GM10248 (cell line): ENCODE data around the gene TMEM219.

Experiments
- CTCF ChIA-PET: fragments of 300-600 bp; sonication (Branson Sonifier 250); formaldehyde crosslinking; extraction: SDS; loops from one replicate; lab custom pipeline; 2021; ENCODE audit warnings: antibody characterized with exemption; lab: Yijun Ruan, JAX
- POLR2A ChIA-PET: fragments of 350-650 bp; sonication (Branson Sonifier 250); formaldehyde crosslinking; extraction: SDS; loops from one replicate; lab custom pipeline; 2020; ENCODE audit warnings: antibody characterized with exemption; lab: Yijun Ruan, JAX
- DNase-seq: peaks from one replicate; pipeline ENCODE4 v3.0.0; 2012; ENCODE audit errors: extremely low spot score
- CTCF ChIP-seq: IDR thresholded peaks from 2 replicates; pipeline ENCODE4 v1.5.1; 2012; ENCODE audit warnings: mild to moderate bottlenecking, low read depth; ENCODE audit errors: extremely low read depth, missing control alignments, control extremely low read depth

The TMEM219 gene

GRCh38 chr16:29993191-29993902 lies 31.5 kb downstream of the TMEM219 start:
- DNase-seq = no peak
- ChIA-PET CTCF (interaction anchor here (1.0 to 2.0 kb wide), 5 partner anchors 20 to 208 kb away, joined by 3 to 8 read pairs (median 4); partner anchors contain the start of genes TAOK2 and TLCD3B), POLR2A (interaction anchor here (1.0 kb wide), 1 partner anchor 18 kb away, joined by 4 read pairs; no protein-coding TSS in a partner anchor)
- TF ChIP-seq CTCF = no peak

- CTCF ChIA-PET = interaction anchor here (0.9 to 2.0 kb wide), 7 partner anchors 8 to 209 kb away, joined by 3 to 8 read pairs (median 4); partner anchors contain the start of genes TAOK2 and TLCD3B
- no peak for DNase-seq
- POLR2A ChIA-PET = interaction anchor here (1.0 kb wide), 1 partner anchor 19 kb away, joined by 4 read pairs; no protein-coding TSS in a partner anchor
These were observed 32.2 kb downstream of the TMEM219 start for GRCh38 chr16:29993903-29994599.

GRCh38 chr16:29994600-29995323 lies 32.9 kb downstream of the TMEM219 start:
- CTCF ChIA-PET = interaction anchor here (0.9 to 2.2 kb wide), 6 partner anchors 8 to 210 kb away, joined by 3 to 8 read pairs (median 4); partner anchors contain the start of genes KIF22 and TAOK2
- POLR2A ChIA-PET = interaction anchor here (1.1 kb wide), 1 partner anchor 21 kb away, joined by 3 read pairs; the partner anchor contains the start of gene TAOK2
- TF ChIP-seq CTCF = no peak
- peak; percentile 80 for DNase-seq

More at GRCh38 chr16:29993903-29994599, 32.2 kb downstream of the TMEM219 start:
- TF ChIP-seq CTCF = no peak

- POLR2A ChIA-PET = interaction anchor here (1.1 kb wide), 1 partner anchor 22 kb away, joined by 3 read pairs; the partner anchor contains the start of gene TAOK2
- TF ChIP-seq CTCF = no peak
- peak; percentile 91 for DNase-seq
- CTCF ChIA-PET = interaction anchor here (1.1 to 2.2 kb wide), 3 partner anchors 9 to 205 kb away, joined by 4 to 8 read pairs (median 4); partner anchors contain the start of genes KCTD13 and KIF22
These were observed 33.5 kb downstream of the TMEM219 start, which contains the start of gene HIRIP3 for GRCh38 chr16:29995324-29995910. TSS of gene HIRIP3 (minus strand) at chr16:29995617. CDS start at chr16:29995605, 12 bp downstream.

GRCh38 chr16:29995911-29996765 lies 34.3 kb downstream of the TMEM219 start, which contains the start of gene INO80E:
TSS of gene INO80E (plus strand) at chr16:29996241. CDS start at chr16:29996311, 70 bp downstream.
- ChIA-PET CTCF (interaction anchor here (0.7 to 2.2 kb wide), 5 partner anchors 9 to 206 kb away, joined by 3 to 8 read pairs (median 4); partner anchors contain the start of genes KCTD13, KIF22 and TLCD3B), POLR2A (interaction anchor here (1.1 kb wide), 1 partner anchor 23 kb away, joined by 3 read pairs; the partner anchor contains the start of gene TAOK2)
- DNase-seq = peak; percentile 100
- TF ChIP-seq CTCF = no peak
